Measurements from ENCODE around the gene IFFO2.
"Not testable (repeated sequence)": the region's sequence is repeated elsewhere in the genome, so short reads cannot be mapped to it uniquely, and the experiment has no call there.

The IFFO2 gene

DNA sequence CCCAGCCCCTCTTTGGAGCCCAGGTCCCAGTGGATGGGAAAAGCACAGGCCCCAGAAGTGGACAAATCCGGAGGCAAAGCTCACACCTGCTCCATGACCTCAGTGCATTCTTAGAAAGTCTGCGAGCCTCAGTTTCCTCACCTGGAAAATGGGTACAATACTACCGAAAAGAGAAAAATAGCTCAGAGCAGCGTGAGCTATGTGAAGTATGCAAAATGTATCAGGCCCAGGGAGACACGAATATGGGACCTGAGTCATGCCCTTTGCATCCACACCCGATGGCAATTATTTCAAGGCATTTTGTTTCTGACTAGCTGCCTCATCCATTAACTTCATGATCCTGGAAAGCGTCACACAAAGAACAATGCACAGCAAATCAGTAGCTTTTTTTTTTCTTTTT, 63.4 kb downstream of the IFFO2 start:
- no peak for DNase-seq (ENCODE audit: low spot score)

DNA sequence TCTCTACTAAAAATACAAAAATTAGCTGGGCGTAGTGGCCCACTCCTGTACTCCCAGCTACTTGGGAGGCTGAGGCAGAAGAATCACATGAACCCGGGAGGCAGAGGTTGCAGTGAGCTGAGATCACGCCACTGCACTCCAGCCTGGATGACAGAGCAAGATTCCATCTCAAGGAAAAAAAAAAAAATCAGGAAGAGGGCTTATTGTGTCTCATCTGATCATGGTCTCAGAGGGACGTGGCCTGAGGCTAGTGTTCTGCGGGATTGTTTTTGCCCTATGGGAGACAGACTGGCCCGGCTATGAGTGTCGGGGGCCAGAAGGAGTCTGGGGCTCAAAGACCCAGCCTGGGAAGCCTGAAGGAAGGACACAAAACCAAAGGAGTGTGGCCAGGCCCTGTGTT, 64.6 kb downstream of the IFFO2 start:
- DNase-seq (ENCODE audit: low spot score) = not testable (repeated sequence)

- DNase-seq (ENCODE audit: low spot score) = no peak
Observed at GRCh38 chr1:18891426-18891780, 65.1 kb downstream of the IFFO2 start.

DNA sequence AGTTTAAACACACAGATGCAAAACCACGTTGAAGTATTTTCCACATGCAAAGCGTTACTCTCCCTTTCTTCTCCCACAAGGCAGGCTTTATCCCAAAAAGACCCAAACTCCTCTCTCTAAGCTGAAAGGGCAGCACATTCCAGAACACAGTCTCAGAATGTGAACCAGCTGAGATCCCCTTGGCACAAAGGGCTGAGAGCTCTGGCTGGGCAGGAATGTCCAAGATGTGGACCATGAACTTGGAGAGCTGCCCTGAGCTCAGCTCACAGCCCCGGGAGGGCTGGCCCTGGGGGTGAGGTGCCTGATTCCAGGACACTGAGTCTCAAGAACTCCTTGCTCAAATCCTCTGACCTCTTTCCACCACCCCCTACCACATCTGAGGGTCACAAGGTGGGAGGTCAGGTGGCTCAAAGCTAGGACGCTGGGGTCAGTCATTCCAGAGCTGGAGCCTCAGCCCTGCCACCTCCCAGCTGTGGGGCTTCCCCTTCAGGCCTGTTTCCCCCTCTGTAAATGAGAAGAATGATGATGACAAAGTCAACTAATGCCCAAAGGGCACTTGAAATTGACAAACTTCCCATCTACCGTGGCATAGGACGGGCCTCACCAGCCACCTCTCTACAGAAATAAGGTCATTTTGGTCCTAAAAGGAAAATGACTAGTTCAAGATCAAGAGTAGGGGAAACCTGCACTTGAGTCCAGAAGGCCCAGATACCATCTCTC, 65.6 kb downstream of the IFFO2 start:
- DNase-seq (ENCODE audit: low spot score) = peak; percentile 41

GRCh38 chr1:18886003-18886335, 70.5 kb downstream of the IFFO2 start:
- DNase-seq (ENCODE audit: low spot score) = peak; percentile 77

- DNase-seq (ENCODE audit: low spot score) = no peak
Observed at GRCh38 chr1:18885311-18886002, 71.0 kb downstream of the IFFO2 start.

DNA sequence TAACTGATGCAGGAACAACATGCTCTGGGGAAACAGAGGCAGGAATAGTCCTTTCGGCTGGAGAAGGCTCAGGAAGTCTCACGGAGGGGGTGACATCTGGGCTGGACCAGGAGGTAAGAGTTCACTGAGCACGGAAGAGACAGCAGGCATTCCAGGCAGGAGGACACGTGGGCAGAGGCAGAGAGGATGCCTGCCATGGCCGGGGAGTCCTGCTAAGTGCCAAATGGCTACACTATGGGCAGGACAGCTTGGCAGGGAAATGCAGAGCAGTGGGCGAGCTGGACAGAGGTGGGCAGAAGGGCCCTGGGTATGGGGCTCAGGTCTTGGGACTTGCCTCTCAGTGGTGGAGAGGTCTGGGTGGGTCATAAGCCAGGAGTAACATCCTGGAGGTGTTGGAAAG, 71.7 kb downstream of the IFFO2 start:
- no peak for DNase-seq (ENCODE audit: low spot score)

- no peak for DNase-seq (ENCODE audit: low spot score)
Observed at GRCh38 chr1:18884419-18884717, 72.1 kb downstream of the IFFO2 start.

DNA sequence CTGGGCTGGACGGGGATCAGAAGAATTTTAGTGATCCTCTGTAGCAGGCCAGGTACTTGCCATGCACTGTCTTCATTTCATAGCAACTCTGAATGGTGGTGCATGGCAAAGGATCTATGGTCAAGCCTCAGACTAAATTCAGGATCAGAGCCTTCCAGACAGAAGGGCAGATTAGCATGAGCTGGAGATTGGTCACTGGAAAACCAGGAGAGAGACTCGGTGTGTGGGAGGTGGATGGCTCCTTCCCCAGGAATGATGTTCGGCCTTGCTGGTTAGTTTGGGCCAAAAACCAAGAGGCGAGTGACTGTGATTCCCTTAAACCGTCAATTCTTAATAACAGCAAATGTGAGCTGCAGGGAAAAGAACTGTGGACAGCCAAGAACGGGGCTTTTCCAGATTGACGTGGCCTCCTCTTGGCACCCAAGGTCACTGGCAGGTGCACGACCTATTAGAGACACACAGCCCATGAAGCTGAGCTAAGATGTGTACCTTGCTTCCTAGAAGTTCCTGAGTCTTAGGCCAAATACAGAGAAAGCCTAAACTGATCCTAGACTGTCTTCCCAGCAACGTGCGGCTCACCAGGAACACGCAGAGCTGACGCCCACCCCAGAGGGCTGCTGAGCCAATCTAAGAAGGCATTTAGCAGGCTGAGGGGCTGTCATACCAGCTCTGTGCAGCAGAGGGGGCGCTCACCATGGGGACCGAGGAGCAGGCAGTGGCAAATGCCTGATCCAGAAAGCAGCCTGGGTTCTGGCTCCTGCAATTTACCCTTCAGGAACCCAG, 72.6 kb downstream of the IFFO2 start:
- DNase-seq (ENCODE audit: low spot score) = peak; percentile 86

DNA sequence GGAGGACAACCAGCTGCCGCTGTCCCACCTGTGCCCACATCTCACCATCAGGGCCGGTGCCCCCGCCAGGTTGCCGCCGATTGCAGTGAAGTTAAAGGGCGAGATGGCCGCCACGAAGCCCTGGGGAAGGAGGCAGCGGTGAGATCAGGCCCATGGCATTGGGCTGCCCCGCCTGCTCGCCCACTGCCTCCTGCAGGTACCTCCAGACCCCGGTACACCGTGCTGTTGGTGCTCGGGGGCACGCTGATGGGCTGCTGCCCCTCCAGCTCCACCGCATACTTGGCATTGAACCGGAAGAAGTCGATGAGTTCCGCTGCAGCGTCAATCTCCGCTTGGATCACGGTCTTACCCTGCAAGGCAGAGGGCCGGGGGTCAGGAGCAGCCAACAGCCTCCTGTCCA, 73.4 kb downstream of the IFFO2 start:
- DNase-seq (ENCODE audit: low spot score) = no peak

GRCh38 chr1:18882486-18882885, 74.0 kb downstream of the IFFO2 start:
- DNase-seq (ENCODE audit: low spot score) = no peak

- DNase-seq (ENCODE audit: low spot score) = no peak
Observed at GRCh38 chr1:18881642-18882431, 74.6 kb downstream of the IFFO2 start.

GRCh38 chr1:18881164-18881563, 75.3 kb downstream of the IFFO2 start:
- no peak for DNase-seq (ENCODE audit: low spot score)

DNA sequence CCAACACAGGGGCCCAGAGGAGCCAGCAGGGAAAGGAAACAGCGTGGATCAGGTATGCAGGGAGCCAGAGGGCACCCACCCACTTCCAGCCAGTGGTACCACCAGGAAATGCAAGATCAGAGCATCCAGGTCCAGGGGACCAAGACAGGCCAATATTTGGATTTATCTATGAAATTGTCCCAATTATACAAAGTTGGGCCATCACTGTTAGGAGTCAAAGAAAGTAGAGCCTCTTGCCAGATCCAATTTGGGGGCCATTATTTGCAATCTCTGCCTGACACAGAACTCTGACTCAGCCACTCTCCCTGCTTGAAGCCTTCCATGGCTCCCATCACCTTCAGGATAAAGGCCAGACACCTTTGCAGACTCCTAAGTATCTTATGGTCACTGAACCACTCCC, 75.9 kb downstream of the IFFO2 start:
- DNase-seq (ENCODE audit: low spot score) = no peak

DNA sequence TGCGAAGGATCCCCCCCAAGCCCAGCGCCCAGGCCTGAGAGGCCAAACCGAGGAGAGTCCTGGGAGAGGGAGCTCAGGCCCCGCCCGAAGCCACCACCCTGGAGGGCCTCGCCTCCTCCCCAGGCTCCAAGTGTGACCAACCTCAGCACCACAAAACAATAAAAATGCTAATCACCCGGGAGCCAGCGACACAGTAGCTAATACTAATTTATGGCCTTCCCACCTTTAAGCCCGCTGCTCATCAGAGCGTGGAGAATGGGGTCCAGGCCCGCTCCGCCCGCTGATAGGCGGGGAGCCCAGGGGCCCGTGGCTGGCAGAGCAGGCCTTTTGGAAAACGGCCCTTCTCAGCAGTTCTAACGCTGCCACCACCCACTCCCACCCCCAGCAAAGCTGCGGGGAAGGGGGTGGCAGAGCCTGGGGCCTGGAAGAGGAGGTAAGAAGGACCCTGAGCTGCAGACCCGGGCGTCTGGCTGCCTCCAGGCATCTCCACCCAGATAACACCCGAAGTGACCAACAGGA, 76.6 kb downstream of the IFFO2 start:
- no peak for DNase-seq (ENCODE audit: low spot score)

- no peak for DNase-seq (ENCODE audit: low spot score)
Observed at GRCh38 chr1:18879215-18879790, 77.2 kb downstream of the IFFO2 start.

- DNase-seq (ENCODE audit: low spot score) = no peak
Observed at GRCh38 chr1:18878538-18879214, 77.8 kb downstream of the IFFO2 start.

DNA sequence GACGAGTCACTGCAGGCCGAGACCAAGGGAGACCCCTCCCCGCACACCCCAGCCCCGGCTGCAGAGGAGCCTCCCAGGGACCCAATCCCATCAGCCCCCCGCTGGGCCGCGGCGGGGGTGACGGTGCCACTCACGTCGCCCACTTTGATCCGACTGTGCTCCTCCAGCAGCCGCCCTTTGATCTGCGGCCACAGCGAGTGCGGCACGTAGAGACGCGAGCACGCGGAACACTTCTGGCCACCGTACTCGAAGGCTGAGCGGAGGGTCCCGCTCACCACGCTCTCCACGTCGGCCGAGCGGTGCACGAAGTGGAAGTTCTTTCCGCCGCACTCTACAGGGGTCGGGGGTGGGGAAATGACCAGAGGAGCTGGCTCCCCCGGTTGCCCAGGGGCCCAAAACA, 79.2 kb downstream of the IFFO2 start:
- DNase-seq (ENCODE audit: low spot score) = no peak

- DNase-seq (ENCODE audit: low spot score) = no peak
Observed at GRCh38 chr1:18876210-18876609, 80.3 kb downstream of the IFFO2 start.

GRCh38 chr1:18875796-18876128, 80.7 kb downstream of the IFFO2 start:
- DNase-seq (ENCODE audit: low spot score) = no peak

- DNase-seq (ENCODE audit: low spot score) = peak; percentile 94
Observed at GRCh38 chr1:18875107-18875795, 81.2 kb downstream of the IFFO2 start.
